ENCODE results near the gene PIK3R6. TPM values are rescaled to one million over a fixed set of nuclear protein-coding genes. Genes with fewer than 3 reads are reported as not detected.
A peak's percentile ranks its signal among the peaks of the same experiment; 100 is the strongest.

PIK3R6 gene
- under 1 TPM in 1 of 2 donors, not detected in 1; 0.66 TPM for total RNA-seq

- Histone ChIP-seq H3K27ac (no peak within 1 kb of the TSS), H3K4me3 (no peak within 1 kb of the TSS), H3K9me3 (no peaks in the 10 kb centered on the region), H3K36me3 (replicated peaks in 1 of 2; ENCODE audit: insufficient read depth in 1 of 2, low read depth in 2 of 2) (no peaks in the 10 kb centered on the region), H3K4me1 (peaks cover 9% of the 10 kb centered on the region), H3K27me3 (no peaks in the 10 kb centered on the region)
- no peak for ATAC-seq
- intact Hi-C loops (cut with DNase I) = no loop called here
- no peak for DNase-seq
- WGBS, 2 donors = 38% methylated on average over 9 to 12 of the region's 12 CpGs
- TF ChIP-seq CTCF (IDR thresholded peaks at IDR 0.05) (no peak), POLR2A (IDR thresholded peaks at IDR 0.05) (no peak)
These were observed at the start of gene PIK3R6 for GRCh38 chr17:8867361-8867981. PIK3R6 (minus strand) TSS chr17:8867674; CDS start chr17:8849794, 17,880 bp downstream.

- Histone ChIP-seq H3K9me3 (no peaks in the 10 kb centered on the region), H3K4me1 (no peaks in the 10 kb centered on the region), H3K27me3 (no peaks in the 10 kb centered on the region), H3K4me3 (no peak overlapping the region), H3K27ac (peak overlapping the region in 2 of 4 donors; percentile 12 to 53), H3K36me3 (replicated peaks in 1 of 2; ENCODE audit: insufficient read depth in 1 of 2, low read depth in 2 of 2) (no peaks in the 10 kb centered on the region)
- DNase-seq (peak in 1 of 4 donors; percentile 51), ATAC-seq (no peak)
- TF ChIP-seq CTCF (IDR thresholded peaks at IDR 0.05) (no peak), POLR2A (IDR thresholded peaks at IDR 0.05) (no peak)
- WGBS, 2 donors = 69 to 73% methylated on average over 6 to 7 of the region's 7 CpGs
- intact Hi-C loops (cut with DNase I) = no loop called here
These were observed 49.0 kb upstream of the PIK3R6 start for GRCh38 chr17:8916466-8916865.

GRCh38 chr17:8914554-8914953, 47.1 kb upstream of the PIK3R6 start:
- H3K27ac ChIP-seq = no peak overlapping the region
- no peaks in the 10 kb centered on the region for H3K9me3 ChIP-seq
- intact Hi-C loops (cut with DNase I) = no loop called here
- H3K36me3 ChIP-seq (replicated peaks in 1 of 2; ENCODE audit: insufficient read depth in 1 of 2, low read depth in 2 of 2) = no peaks in the 10 kb centered on the region
- no peak overlapping the region for H3K4me3 ChIP-seq
- H3K4me1 ChIP-seq = no peaks in the 10 kb centered on the region
- ATAC-seq (no peak), DNase-seq (no peak)
- H3K27me3 ChIP-seq = no peaks in the 10 kb centered on the region
- TF ChIP-seq CTCF (IDR thresholded peaks at IDR 0.05) = no peak
- no peak for TF ChIP-seq POLR2A (IDR thresholded peaks at IDR 0.05)
- WGBS, 2 donors = 66 to 73% methylated on average over 7 to 8 of the region's 8 CpGs

GRCh38 chr17:8913879-8914278, 46.4 kb upstream of the PIK3R6 start:
- 69 to 100% methylated on average over 1 to 4 of the region's 4 CpGs for WGBS, 2 donors

More at GRCh38 chr17:8913879-8914278, 46.4 kb upstream of the PIK3R6 start:
- no peaks in the 10 kb centered on the region for H3K4me1 ChIP-seq
- no peak overlapping the region for H3K4me3 ChIP-seq
- no peak overlapping the region for H3K27ac ChIP-seq
- ATAC-seq (no peak), DNase-seq (no peak)
- no peaks in the 10 kb centered on the region for H3K36me3 ChIP-seq (replicated peaks in 1 of 2; ENCODE audit: insufficient read depth in 1 of 2, low read depth in 2 of 2)
- H3K27me3 ChIP-seq = no peaks in the 10 kb centered on the region
- no peak for TF ChIP-seq POLR2A (IDR thresholded peaks at IDR 0.05)
- no peak for TF ChIP-seq CTCF (IDR thresholded peaks at IDR 0.05)
- H3K9me3 ChIP-seq = no peaks in the 10 kb centered on the region
- intact Hi-C loops (cut with DNase I) = no loop called here
